ENCODE measurements around the gene SLC26A11. TPM values are rescaled to one million over a fixed set of nuclear protein-coding genes. Genes with fewer than 3 reads are reported as not detected.
A peak's percentile ranks its signal among the peaks of the same experiment; 100 is the strongest.

Gene SLC26A11
- polyA plus RNA-seq, 4 donors: 19.8 to 35.2 (median 28.0) TPM

DNA sequence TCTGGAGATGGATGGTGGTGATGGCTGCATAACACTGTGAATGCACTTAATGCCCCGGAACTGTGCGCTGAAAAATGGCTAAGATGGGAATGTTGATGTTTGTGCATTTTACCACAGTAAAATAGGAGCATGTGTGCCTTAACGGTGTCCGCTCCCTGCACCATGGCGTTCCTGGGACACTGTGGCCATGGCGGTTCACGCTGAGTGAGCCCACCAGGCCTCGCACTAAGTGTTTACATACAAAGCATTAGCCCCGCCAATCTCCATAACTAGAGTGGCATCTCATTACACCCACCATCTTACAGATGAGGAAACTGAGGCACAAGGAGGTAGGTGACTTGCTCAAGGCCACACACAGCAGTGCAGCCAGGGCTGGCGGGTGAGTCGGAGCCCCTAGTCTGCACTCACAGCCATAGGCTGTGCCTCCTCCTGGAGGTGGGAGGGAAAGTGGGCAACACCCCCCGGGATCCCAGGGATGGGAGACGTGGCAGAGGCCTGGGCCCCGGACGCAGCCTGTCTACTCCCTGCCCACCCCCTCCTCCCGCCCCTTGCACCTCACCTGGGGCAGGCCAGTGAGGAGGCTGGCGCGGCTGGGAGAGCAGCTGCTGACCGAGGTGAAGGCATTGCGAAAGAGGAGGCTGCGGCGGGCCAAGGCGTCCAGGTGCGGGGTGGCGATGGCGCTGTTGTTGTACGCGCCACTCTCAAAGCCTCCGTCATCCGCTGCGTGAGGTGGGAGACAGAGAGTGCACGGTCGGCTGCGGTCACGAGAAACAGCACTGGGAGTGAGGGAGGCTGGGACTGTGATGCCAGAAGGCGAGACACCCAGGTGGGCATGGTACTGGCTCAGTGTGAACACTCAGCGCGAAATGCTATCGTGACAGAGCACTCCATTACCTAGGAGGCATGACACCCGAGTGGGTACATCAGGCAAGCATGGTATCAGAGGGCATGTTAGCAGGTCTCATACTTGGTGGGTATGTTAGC lies 3.5 kb upstream of the SLC26A11 start:
- DNase-seq (ENCODE audit: low read depth in 4 of 4, low spot score in 2 of 4): no peak

DNA sequence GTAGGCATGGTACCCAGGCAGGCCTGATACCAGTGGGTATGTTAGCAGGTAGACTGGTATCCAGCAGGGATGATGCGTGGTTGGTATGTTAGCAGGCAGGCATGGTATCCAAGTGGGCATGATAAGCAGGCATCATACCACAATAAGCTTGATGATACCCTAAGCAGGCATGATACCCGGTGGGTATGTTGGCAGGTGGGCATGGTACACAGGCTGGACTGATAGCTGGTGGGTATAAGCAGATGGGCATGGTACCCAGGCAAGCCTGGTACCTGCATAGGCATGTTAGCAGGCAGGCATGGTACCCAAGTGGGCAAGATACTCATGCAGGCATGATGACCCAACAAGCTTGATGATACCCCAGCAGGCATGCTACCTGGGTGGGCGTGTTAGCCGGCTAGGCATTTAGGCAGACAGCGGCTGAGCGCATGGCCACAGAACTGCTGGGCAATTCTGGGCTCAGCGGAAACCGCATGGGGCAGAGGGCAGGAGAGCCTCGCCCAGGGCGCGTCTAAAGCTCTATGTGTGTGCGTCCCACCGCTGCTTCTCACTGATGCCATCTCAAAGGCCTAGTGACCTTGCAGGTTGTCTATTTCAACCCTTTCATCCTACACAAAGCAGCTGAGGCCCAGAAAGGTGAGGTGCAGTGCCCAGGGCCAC lies 2.4 kb upstream of the SLC26A11 start:
- DNase-seq (ENCODE audit: low read depth in 4 of 4, low spot score in 2 of 4): no peak

DNA sequence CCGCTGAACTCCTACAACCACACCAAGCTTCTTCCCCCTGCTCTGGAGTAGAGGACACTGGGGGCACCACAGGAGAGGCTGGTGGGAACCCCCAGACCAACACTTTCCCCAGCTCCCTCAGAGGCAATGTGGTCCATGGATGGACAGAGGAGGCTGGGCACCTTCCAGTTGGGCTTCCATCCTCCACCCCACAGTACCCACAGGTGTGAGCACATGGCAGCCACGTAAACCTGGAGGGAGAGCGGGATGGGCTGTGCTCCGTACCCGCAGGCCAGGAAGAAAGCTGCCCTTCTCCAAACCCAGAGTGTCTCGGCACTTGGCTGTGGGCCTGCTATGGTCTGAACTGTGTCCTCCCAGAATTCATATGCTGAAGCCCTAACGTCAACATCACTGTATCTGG lies 1.8 kb upstream of the SLC26A11 start:
- no peak for DNase-seq (ENCODE audit: low read depth in 4 of 4, low spot score in 2 of 4)

DNA sequence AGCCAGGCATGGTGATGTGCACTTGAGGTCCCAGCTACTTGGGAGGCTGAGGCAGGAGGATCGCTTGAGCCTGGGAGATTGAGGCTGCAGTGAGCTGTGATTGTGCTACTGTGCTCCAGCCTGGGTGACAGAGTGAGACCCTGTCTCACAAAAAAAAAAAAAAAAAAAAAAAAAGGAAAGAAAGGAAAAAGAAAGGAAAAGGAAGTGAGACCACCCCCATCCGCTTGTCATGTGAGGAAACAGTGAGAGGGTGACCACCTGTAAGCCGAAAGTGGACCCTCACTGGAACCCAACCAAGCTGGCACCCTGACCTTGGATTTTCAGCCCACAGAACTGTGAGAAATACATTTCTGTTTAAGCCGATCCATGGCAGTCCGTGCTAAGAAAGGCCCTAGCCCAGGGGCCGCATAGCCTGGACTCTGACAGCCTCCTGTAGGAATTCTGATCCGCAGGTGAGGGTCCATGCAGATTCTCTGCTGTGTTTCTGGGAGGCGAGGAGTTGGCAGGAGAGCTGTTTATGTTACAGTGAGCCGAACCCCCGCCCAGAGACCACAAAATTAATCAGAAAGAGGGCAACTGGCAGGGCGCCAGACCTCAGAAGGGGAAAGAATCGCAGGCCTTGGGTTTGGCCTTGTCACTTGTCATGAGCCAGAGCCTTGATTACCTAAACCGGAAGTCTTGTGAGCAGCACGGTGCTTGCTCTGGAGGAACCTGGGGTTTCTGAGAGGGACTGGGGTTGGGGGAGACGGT lies 1.0 kb upstream of the SLC26A11 start:
- DNase-seq (ENCODE audit: low read depth in 4 of 4, low spot score in 2 of 4): peak in 1 of 4 donors; percentile 32

DNA sequence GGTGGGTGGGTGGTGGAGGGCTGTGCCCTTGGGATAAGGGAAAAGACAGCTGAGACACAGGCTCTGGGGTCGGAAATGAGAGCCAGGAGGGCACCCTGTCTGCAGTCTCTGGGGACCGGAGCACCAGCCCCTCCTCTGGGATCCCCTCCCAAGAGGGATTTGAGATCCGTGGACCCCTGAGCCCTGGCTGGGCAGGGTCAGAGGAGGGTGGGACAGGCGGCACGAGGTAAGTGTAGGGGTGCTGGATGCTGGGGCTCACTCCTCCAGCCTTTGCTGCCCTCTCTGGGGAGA lies 519 bp upstream of the SLC26A11 start:
- DNase-seq (ENCODE audit: low read depth in 4 of 4, low spot score in 2 of 4): no peak

DNA sequence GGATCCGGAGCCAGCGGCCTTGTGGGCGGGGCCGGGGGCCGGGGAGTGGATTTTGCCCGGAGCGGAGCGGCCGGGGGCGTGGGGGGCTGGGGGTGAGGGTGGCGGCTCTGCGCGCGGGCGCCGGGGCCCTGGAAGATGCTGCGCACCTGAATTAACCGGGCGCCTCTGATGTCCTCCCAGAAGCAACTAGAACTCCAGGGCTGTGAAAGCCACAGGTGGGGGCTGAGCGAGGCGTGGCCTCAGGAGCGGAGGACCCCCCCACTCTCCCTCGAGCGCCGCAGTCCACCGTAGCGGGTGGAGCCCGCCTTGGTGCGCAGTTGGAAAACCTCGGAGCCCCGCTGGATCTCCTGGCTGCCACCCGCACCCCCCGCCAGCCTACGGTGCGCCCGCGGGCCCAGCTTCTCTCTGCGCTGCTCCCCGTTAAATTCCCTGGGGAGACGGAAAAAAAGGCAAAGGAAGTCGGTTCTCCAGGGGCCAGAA lies 549 bp downstream of the SLC26A11 start:
- DNase-seq (ENCODE audit: low read depth in 4 of 4, low spot score in 2 of 4): peak in 1 of 4 donors; percentile 10

DNA sequence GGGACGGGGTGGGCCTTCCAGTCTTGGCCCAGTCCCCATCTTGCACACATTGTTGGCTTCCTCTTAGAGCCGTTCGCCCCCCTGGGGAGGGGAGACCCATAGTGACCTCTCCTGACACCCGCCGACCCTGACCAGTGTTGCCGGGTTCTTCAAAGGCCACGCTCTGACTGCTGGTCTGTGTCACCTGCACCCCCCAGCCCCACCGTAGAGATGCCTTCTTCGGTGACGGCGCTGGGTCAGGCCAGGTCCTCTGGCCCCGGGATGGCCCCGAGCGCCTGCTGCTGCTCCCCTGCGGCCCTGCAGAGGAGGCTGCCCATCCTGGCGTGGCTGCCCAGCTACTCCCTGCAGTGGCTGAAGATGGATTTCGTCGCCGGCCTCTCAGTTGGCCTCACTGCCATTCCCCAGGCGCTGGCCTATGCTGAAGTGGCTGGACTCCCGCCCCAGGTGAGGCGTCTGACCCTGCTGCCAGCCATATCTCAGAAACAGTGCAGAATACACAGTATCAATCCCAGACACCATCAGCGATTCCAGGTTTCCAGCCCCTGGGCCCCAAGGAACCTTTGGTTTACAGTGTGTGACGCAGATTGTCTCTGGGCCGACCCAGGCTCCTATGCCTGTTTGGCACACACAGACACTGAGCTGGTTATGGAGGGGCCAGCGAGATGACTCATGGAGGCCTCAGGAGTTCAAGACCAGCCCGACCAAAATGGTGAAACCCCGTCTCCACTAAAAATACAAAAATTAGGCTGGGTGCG lies 1.3 kb downstream of the SLC26A11 start:
- DNase-seq (ENCODE audit: low read depth in 4 of 4, low spot score in 2 of 4): no peak

DNA sequence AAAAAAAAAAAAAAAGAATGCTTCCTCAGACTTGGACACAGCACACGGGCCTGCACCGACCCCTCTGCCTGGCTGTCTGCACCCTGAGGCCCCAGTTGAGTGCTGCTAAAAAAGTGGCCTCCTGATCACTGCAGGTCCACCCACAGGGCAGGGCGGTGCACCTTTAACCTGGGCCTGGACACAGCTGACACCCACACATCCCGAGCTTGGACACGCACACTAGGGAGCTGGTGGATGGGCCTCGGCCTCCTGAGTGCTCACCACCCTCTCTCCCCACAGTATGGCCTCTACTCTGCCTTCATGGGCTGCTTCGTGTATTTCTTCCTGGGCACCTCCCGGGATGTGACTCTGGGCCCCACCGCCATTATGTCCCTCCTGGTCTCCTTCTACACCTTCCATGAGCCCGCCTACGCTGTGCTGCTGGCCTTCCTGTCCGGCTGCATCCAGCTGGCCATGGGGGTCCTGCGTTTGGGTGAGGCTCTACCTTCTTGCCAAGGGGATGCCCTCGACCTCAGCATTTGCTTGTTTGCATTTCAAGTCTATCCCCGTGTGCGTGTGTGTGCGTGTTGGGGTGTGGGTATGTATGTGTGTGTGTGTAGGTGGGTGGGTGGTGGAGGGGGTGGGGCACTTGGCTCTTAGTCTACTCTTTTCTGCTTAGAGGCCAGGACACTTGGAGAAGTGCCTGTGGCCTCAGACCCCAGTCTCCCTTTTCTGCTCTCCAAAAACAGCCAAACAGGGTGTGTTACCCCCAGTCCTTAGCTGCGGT lies 2.3 kb downstream of the SLC26A11 start:
- DNase-seq (ENCODE audit: low read depth in 4 of 4, low spot score in 2 of 4): no peak

DNA sequence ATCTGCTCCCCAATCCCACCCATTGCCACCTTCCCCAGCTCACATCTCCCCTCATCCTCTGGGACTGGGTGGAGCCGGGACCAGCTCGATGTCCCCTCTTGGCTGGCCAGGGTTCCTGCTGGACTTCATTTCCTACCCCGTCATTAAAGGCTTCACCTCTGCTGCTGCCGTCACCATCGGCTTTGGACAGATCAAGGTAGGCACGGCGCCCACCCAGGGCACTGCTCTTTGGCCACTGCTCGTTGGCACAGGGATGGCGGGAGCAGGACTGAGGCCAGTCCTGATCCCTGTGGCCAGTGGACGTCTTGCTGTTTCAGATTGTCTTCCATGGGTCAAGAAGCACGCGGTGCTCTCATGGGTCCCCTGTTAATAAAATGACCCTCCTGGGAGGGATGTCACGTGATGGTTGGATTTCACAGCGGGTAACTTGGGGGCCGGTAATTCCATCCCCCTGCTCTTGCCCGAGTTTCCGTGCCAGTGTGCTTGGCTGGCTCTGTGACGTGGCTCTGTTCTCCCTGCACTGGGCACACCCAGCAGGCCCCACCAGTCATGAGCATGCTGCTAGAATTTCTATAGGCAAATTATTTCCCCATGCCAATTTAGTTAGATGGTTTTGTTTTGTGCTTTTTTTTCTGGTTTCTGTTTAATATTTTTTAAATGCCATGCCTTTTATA lies 3.1 kb downstream of the SLC26A11 start:
- DNase-seq (ENCODE audit: low read depth in 4 of 4, low spot score in 2 of 4): no peak

DNA sequence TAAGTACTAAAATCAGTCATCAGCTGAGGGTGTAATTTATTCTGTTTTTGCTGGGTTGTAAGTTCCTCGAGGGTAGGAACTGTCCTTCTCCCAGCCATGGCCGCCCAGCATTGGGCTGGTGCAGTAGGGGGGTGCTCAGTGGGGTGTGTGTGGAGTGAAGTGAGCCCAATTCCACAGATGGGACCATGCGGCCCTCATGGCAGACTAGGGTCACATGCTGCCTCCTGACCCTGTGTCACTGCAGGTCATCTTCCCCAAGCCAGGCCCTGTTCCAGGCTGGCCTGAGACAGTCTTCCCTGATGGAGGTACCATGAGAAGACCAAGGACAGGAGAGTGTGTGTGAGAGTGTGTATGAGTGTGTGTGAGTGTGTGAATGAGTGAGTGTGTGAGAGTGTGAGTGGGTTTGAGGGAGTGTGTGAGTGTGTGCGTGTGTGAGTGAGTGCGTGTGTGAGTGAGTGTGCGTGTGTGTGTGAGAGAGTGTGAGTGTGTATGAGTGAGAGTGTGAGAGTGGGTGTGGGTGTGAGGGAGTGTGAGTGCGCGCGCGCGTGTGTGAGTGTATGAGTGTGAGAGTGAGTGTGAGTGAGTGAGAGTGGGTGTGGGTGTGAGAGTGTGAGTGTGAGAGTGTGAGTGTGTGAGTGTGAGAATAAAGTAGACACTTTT lies 3.7 kb downstream of the SLC26A11 start:
- DNase-seq (ENCODE audit: low read depth in 4 of 4, low spot score in 2 of 4): no peak

DNA sequence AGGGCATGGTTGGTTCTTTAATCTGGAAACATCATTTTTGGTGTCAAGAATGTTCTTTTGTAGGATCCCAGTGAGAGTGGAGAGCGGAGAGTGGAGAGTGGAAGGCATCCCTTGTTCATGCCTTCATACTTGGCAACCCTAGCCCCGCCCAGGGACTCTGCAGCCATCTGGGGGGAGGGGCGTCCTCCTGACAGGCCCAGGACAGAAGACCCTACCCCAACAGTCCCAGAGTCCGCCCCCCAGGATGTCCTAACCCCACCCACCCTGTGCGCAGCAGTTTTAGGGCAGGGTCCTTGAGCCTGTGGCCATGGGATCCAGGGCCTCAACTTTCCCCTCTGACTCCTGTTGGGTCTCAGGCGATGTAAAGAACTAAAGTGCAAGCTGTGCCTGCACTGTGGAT lies 4.5 kb downstream of the SLC26A11 start:
- DNase-seq (ENCODE audit: low read depth in 4 of 4, low spot score in 2 of 4): no peak

DNA sequence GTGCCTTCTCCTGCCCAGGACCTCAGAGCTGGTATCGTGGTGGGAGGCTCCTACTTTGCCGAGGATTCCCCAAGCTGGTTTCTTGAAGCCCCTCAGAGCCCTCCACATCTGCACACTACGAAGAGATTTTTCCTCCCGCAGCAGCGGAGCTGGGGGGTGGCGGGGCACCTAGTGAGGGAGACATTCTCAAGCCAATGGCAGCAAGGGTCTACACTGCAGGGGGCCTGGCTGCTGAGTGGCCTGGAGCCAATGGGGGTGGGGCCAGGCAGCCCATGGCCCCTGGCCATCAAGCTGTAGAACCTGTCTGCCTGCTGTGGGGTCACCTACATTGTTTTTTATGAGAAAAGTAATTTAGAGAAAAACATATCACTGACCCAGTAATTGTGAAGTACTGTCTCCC lies 5.0 kb downstream of the SLC26A11 start:
- no peak for DNase-seq (ENCODE audit: low read depth in 4 of 4, low spot score in 2 of 4)

DNA sequence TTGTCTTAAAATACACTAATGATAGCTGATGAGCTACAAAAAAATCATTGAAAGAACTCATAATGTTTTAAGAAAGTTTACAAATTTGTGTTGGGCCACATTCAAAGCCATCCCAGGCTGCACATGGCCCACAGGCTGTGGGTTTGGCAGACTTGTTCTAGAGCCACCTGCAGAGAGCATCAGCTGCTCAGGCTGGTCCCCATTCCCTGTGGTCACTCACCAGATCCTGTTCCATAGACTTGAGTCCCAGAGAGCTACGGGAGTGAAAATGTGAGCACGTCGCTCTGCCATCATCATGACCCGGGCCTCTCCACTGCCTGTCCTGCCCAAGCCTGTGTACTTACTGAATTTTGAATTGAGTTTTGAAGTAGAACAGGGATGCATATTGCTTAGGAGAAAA lies 6.9 kb downstream of the SLC26A11 start:
- no peak for DNase-seq (ENCODE audit: low read depth in 4 of 4, low spot score in 2 of 4)

DNA sequence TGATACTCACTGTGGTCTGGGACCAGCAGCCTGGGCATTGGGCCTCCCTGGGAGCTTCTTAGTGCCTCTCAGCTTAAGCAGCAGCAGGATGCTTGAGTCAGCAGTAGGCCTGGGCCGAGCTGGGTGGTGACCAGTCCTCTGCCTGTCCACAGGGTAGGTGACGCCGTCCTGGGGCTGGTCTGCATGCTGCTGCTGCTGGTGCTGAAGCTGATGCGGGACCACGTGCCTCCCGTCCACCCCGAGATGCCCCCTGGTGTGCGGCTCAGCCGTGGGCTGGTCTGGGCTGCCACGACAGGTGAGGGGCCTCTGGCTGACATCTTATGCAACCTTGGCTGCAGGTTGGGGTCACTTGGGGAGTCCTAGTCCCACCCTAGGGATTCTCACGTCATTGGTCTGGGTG lies 7.4 kb downstream of the SLC26A11 start:
- DNase-seq (ENCODE audit: low read depth in 4 of 4, low spot score in 2 of 4): no peak

DNA sequence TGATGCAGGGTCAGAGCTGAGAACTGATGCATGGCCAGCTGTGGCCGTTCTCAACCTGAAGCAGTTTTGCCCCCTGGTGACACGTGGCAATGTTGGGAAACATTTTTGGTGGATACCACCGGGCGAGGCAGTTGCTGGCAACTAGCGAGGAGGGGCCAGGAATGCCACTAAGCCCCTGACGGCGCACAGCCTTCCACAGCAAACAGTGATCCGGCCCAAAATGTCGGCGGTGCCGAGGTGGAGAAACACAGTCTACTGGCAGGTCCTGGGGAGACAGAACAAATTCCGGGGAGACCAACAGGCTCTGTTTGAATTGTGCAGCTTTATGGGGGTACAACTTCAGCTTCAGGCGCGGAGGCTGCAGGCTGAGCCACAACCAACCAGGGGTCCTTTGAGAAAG lies 8.2 kb downstream of the SLC26A11 start:
- DNase-seq (ENCODE audit: low read depth in 4 of 4, low spot score in 2 of 4): no peak

DNA sequence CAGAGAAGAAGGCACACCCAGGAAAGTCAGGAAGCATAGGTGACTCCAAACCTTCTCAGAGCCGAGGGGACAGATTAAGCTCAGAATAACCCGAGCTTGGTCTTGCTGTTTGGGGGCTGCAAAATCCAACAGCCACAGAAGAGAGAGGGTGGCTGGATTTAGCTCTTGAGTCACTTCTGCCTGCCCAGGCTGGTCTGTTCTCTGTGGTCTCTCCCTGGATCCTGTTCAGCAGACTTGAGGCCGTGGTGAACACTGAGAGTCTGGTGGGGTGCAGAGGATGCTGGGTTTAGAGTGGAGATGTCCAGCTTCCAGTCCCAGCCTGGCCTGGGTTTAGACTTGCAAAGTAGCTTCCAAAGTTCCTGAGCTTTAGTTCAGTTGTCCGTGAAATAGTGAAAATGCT lies 8.8 kb downstream of the SLC26A11 start:
- DNase-seq (ENCODE audit: low read depth in 4 of 4, low spot score in 2 of 4): no peak

DNA sequence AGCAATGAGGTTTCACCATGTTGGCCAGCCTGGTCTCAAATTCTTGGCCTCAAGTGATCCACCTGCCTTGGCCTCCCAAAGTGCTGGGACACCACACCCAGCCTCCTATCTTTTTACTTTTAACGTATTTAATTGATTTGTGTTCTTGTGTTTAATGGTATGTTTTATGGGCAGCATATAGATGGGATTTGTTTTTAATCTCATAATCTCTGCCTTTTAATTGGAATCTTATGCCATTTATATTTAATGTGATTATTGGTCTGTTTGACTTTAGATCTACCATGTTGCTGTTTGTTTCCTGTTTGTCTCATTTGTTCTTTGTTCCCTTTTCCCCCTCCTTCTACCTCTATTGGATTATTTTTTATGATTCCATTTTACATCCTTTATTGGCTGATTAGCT lies 12.2 kb downstream of the SLC26A11 start:
- DNase-seq (ENCODE audit: low read depth in 4 of 4, low spot score in 2 of 4): no peak

DNA sequence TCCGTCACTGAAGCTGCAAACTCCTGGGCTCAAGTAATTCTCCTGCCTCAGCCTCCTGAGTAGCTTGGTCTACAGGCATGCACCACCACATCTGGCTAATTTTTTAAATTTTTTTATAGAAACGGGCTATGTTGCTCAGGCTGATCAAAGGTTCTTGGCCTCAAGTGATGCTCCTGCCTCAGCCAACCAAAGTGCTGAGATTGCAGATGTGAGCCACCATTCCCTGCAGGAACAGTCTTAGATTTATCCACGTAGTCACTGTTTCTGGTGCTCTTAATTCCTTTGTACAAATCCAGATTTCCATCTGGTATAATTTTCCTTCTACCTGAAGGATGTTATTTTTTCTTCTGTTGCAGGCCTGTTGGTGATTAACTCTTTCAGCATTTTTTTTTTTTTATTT lies 13.0 kb downstream of the SLC26A11 start:
- DNase-seq (ENCODE audit: low read depth in 4 of 4, low spot score in 2 of 4): no peak

DNA sequence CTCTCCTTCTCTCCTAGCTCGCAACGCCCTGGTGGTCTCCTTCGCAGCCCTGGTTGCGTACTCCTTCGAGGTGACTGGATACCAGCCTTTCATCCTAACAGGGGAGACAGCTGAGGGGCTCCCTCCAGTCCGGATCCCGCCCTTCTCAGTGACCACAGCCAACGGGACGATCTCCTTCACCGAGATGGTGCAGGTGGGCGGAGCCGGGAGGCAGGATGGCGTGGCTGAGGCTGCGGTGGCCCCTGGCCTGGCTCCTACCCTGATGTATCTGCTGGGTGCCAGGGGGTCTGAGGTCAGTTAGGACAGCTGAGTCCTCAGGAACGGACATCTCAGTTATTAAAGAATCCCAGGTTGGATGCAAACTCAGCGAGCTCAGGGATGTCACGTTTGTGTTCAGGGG lies 16.7 kb downstream of the SLC26A11 start:
- no peak for DNase-seq (ENCODE audit: low read depth in 4 of 4, low spot score in 2 of 4)

Measured in left renal cortex interstitium (tissue), 4 donors.